ENCODE measurements around the gene WIPF1.

WIPF1 gene

GRCh38 chr2:174588463-174588862 lies 9.1 kb downstream of the WIPF1 start:
- Histone ChIP-seq H3K23ac (ENCODE audit: low read length) (no peak overlapping the region), H3K9ac (ENCODE audit: low read length) (no peak overlapping the region), H3K79me1 (ENCODE audit: low read length) (no peaks in the 10 kb centered on the region), H2AK5ac (ENCODE audit: low read length) (no peak overlapping the region), H3K4me1 (ENCODE audit: control insufficient read depth, low read depth, low read length) (peaks cover 12% of the 10 kb centered on the region), H4K5ac (ENCODE audit: low read length) (no peak overlapping the region), H3K79me2 (ENCODE audit: control insufficient read depth, insufficient read depth, low read length) (no peaks in the 10 kb centered on the region), H2BK5ac (ENCODE audit: low read length) (no peak overlapping the region), H3K27ac (ENCODE audit: low read depth, low read length) (no peak overlapping the region), H3K4ac (ENCODE audit: low read depth, low read length) (no peak overlapping the region), H2BK15ac (replicated peaks; ENCODE audit: low read depth) (no peak overlapping the region), H3K56ac (ENCODE audit: low read length) (no peak overlapping the region), H3K27me3 (ENCODE audit: insufficient read depth, low read length, poor library complexity) (no peaks in the 10 kb centered on the region), H3K36me3 (ENCODE audit: control insufficient read depth, insufficient read depth, low read length) (no peaks in the 10 kb centered on the region), H2BK120ac (ENCODE audit: low read depth, low read length) (no peak overlapping the region), H4K8ac (ENCODE audit: low read depth, low read length) (no peak overlapping the region), H3K4me2 (ENCODE audit: low read length) (no peak overlapping the region), H3K4me3 (ENCODE audit: low read length) (no peak overlapping the region), H3K18ac (ENCODE audit: low read length) (no peak overlapping the region)
- no CpG with 5 or more reads among the region's 2 CpGs for WGBS (ENCODE audit: extremely low coverage, insufficient coverage, low lambda C conversion rate)
- DNase-seq: no peak

GRCh38 chr2:174587579-174587978 lies 10.0 kb downstream of the WIPF1 start:
- Histone ChIP-seq H3K27ac (ENCODE audit: low read depth, low read length) (no peak overlapping the region), H4K8ac (ENCODE audit: low read depth, low read length) (no peak overlapping the region), H3K36me3 (ENCODE audit: control insufficient read depth, insufficient read depth, low read length) (no peaks in the 10 kb centered on the region), H2BK15ac (replicated peaks; ENCODE audit: low read depth) (no peak overlapping the region), H3K23ac (ENCODE audit: low read length) (no peak overlapping the region), H3K4me2 (ENCODE audit: low read length) (no peak overlapping the region), H3K4ac (ENCODE audit: low read depth, low read length) (no peak overlapping the region), H2BK5ac (ENCODE audit: low read length) (no peak overlapping the region), H3K18ac (ENCODE audit: low read length) (no peak overlapping the region), H3K27me3 (ENCODE audit: insufficient read depth, low read length, poor library complexity) (no peaks in the 10 kb centered on the region), H2BK120ac (ENCODE audit: low read depth, low read length) (no peak overlapping the region), H3K4me3 (ENCODE audit: low read length) (no peak overlapping the region), H3K79me2 (ENCODE audit: control insufficient read depth, insufficient read depth, low read length) (no peaks in the 10 kb centered on the region), H4K5ac (ENCODE audit: low read length) (no peak overlapping the region), H3K4me1 (ENCODE audit: control insufficient read depth, low read depth, low read length) (peaks cover 12% of the 10 kb centered on the region), H3K9ac (ENCODE audit: low read length) (no peak overlapping the region), H2AK5ac (ENCODE audit: low read length) (no peak overlapping the region), H3K56ac (ENCODE audit: low read length) (no peak overlapping the region), H3K79me1 (ENCODE audit: low read length) (no peaks in the 10 kb centered on the region)
- WGBS (ENCODE audit: extremely low coverage, insufficient coverage, low lambda C conversion rate): no CpG with 5 or more reads among the region's 4 CpGs
- no peak for DNase-seq

GRCh38 chr2:174586418-174587295 lies 10.9 kb downstream of the WIPF1 start:
- Histone ChIP-seq H3K4me3 (ENCODE audit: low read length) (no peak overlapping the region), H3K27ac (ENCODE audit: low read depth, low read length) (no peak overlapping the region), H3K9ac (ENCODE audit: low read length) (no peak overlapping the region), H3K79me2 (ENCODE audit: control insufficient read depth, insufficient read depth, low read length) (no peaks in the 10 kb centered on the region), H3K4me1 (ENCODE audit: control insufficient read depth, low read depth, low read length) (peaks cover 12% of the 10 kb centered on the region), H2BK120ac (ENCODE audit: low read depth, low read length) (no peak overlapping the region), H3K23ac (ENCODE audit: low read length) (no peak overlapping the region), H3K56ac (ENCODE audit: low read length) (peak overlapping the region; percentile 69), H3K27me3 (ENCODE audit: insufficient read depth, low read length, poor library complexity) (no peaks in the 10 kb centered on the region), H2BK15ac (replicated peaks; ENCODE audit: low read depth) (no peak overlapping the region), H3K36me3 (ENCODE audit: control insufficient read depth, insufficient read depth, low read length) (no peaks in the 10 kb centered on the region), H3K4ac (ENCODE audit: low read depth, low read length) (no peak overlapping the region), H3K79me1 (ENCODE audit: low read length) (no peaks in the 10 kb centered on the region), H4K5ac (ENCODE audit: low read length) (no peak overlapping the region), H2AK5ac (ENCODE audit: low read length) (no peak overlapping the region), H2BK5ac (ENCODE audit: low read length) (no peak overlapping the region), H4K8ac (ENCODE audit: low read depth, low read length) (no peak overlapping the region), H3K18ac (ENCODE audit: low read length) (no peak overlapping the region), H3K4me2 (ENCODE audit: low read length) (no peak overlapping the region)
- WGBS (ENCODE audit: extremely low coverage, insufficient coverage, low lambda C conversion rate): no CpG with 5 or more reads among the region's 12 CpGs
- DNase-seq: peak; percentile 30

- H2AK5ac ChIP-seq (ENCODE audit: low read length): no peak overlapping the region
- no peak overlapping the region for H2BK120ac ChIP-seq (ENCODE audit: low read depth, low read length)
- no peak overlapping the region for H3K4me3 ChIP-seq (ENCODE audit: low read length)
- peak overlapping the region; percentile 3 for H3K9ac ChIP-seq (ENCODE audit: low read length)
- no peak overlapping the region for H3K23ac ChIP-seq (ENCODE audit: low read length)
- H4K5ac ChIP-seq (ENCODE audit: low read length): no peak overlapping the region
- H3K18ac ChIP-seq (ENCODE audit: low read length): no peak overlapping the region
- H3K4me2 ChIP-seq (ENCODE audit: low read length): no peak overlapping the region
- no peaks in the 10 kb centered on the region for H3K79me2 ChIP-seq (ENCODE audit: control insufficient read depth, insufficient read depth, low read length)
- no peaks in the 10 kb centered on the region for H3K27me3 ChIP-seq (ENCODE audit: insufficient read depth, low read length, poor library complexity)
- no peak overlapping the region for H3K56ac ChIP-seq (ENCODE audit: low read length)
- H3K27ac ChIP-seq (ENCODE audit: low read depth, low read length): no peak overlapping the region
- no peak overlapping the region for H4K8ac ChIP-seq (ENCODE audit: low read depth, low read length)
- H3K4ac ChIP-seq (ENCODE audit: low read depth, low read length): no peak overlapping the region
- H3K79me1 ChIP-seq (ENCODE audit: low read length): no peaks in the 10 kb centered on the region
- no peak overlapping the region for H2BK5ac ChIP-seq (ENCODE audit: low read length)
- H3K4me1 ChIP-seq (ENCODE audit: control insufficient read depth, low read depth, low read length): peaks cover 12% of the 10 kb centered on the region
- no peak overlapping the region for H2BK15ac ChIP-seq (replicated peaks; ENCODE audit: low read depth)
- no peaks in the 10 kb centered on the region for H3K36me3 ChIP-seq (ENCODE audit: control insufficient read depth, insufficient read depth, low read length)
- peak; percentile 13 for DNase-seq
- WGBS (ENCODE audit: extremely low coverage, insufficient coverage, low lambda C conversion rate): no CpG with 5 or more reads among the region's 9 CpGs
Measured at GRCh38 chr2:174585657-174586252, 11.8 kb downstream of the WIPF1 start.

- Histone ChIP-seq H3K9ac (ENCODE audit: low read length) (no peak overlapping the region), H3K18ac (ENCODE audit: low read length) (no peak overlapping the region), H2BK120ac (ENCODE audit: low read depth, low read length) (no peak overlapping the region), H3K4ac (ENCODE audit: low read depth, low read length) (no peak overlapping the region), H3K79me2 (ENCODE audit: control insufficient read depth, insufficient read depth, low read length) (no peaks in the 10 kb centered on the region), H3K27ac (ENCODE audit: low read depth, low read length) (no peak overlapping the region), H3K4me1 (ENCODE audit: control insufficient read depth, low read depth, low read length) (peaks cover 12% of the 10 kb centered on the region), H2BK5ac (ENCODE audit: low read length) (no peak overlapping the region), H4K8ac (ENCODE audit: low read depth, low read length) (no peak overlapping the region), H3K36me3 (ENCODE audit: control insufficient read depth, insufficient read depth, low read length) (no peaks in the 10 kb centered on the region), H3K23ac (ENCODE audit: low read length) (no peak overlapping the region), H3K4me2 (ENCODE audit: low read length) (no peak overlapping the region), H3K79me1 (ENCODE audit: low read length) (no peaks in the 10 kb centered on the region), H3K27me3 (ENCODE audit: insufficient read depth, low read length, poor library complexity) (no peaks in the 10 kb centered on the region), H4K5ac (ENCODE audit: low read length) (no peak overlapping the region), H3K56ac (ENCODE audit: low read length) (no peak overlapping the region), H3K4me3 (ENCODE audit: low read length) (no peak overlapping the region), H2AK5ac (ENCODE audit: low read length) (no peak overlapping the region), H2BK15ac (replicated peaks; ENCODE audit: low read depth) (no peak overlapping the region)
- WGBS (ENCODE audit: extremely low coverage, insufficient coverage, low lambda C conversion rate): no CpG with 5 or more reads among the region's 10 CpGs
- DNase-seq: no peak
Measured at GRCh38 chr2:174585146-174585545, 12.5 kb downstream of the WIPF1 start.

Data from mesendoderm (in vitro differentiated cells).